ENCODE results near the gene HECTD4.
"Not testable (repeated sequence)": the region's sequence is repeated elsewhere in the genome, so short reads cannot be mapped to it uniquely, and the experiment has no call there.

The HECTD4 gene

GRCh38 chr12:112244902-112245301 is 137.3 kb downstream of the HECTD4 start:
- not testable (repeated sequence) for DNase-seq

GRCh38 chr12:112243255-112244110 is 138.7 kb downstream of the HECTD4 start:
- no peak for DNase-seq

- DNase-seq = no peak
Observed at GRCh38 chr12:112241176-112241575, 141.1 kb downstream of the HECTD4 start.

- no peak for DNase-seq
Observed at GRCh38 chr12:112239881-112240280, 142.3 kb downstream of the HECTD4 start.

- no peak for DNase-seq
Observed at GRCh38 chr12:112239020-112239419, 143.2 kb downstream of the HECTD4 start.

GRCh38 chr12:112238441-112238840 is 143.8 kb downstream of the HECTD4 start:
- no peak for DNase-seq

GRCh38 chr12:112236786-112237185 is 145.4 kb downstream of the HECTD4 start:
- DNase-seq = no peak

- no peak for DNase-seq
Observed at GRCh38 chr12:112236386-112236785, 145.8 kb downstream of the HECTD4 start.

GRCh38 chr12:112234303-112234702 is 147.9 kb downstream of the HECTD4 start:
- no peak for DNase-seq

- no peak for DNase-seq
Observed at GRCh38 chr12:112233242-112233641, 149.0 kb downstream of the HECTD4 start.

- no peak for DNase-seq
Observed at GRCh38 chr12:112230136-112230535, 152.1 kb downstream of the HECTD4 start.

GRCh38 chr12:112226768-112227167 is 155.5 kb downstream of the HECTD4 start:
- DNase-seq = no peak

- DNase-seq = not testable (repeated sequence)
Observed at GRCh38 chr12:112220628-112221027, 161.6 kb downstream of the HECTD4 start.

- no peak for DNase-seq
Observed at GRCh38 chr12:112219195-112219594, 163.0 kb downstream of the HECTD4 start.

- DNase-seq = no peak
Observed at GRCh38 chr12:112218150-112218549, 164.1 kb downstream of the HECTD4 start.

GRCh38 chr12:112217647-112218046 is 164.6 kb downstream of the HECTD4 start:
- no peak for DNase-seq

GRCh38 chr12:112216223-112216622 is 166.0 kb downstream of the HECTD4 start:
- DNase-seq = no peak

GRCh38 chr12:112214064-112214463 is 168.2 kb downstream of the HECTD4 start:
- DNase-seq = no peak

GRCh38 chr12:112208301-112208910 is 173.8 kb downstream of the HECTD4 start:
- DNase-seq = no peak

- no peak for DNase-seq
Observed at GRCh38 chr12:112207397-112207924, 174.8 kb downstream of the HECTD4 start.

GRCh38 chr12:112206944-112207343 is 175.3 kb downstream of the HECTD4 start:
- DNase-seq = no peak

- no peak for DNase-seq
Observed at GRCh38 chr12:112199136-112199535, 183.1 kb downstream of the HECTD4 start.

- DNase-seq = no peak
Observed at GRCh38 chr12:112198120-112198733, 184.0 kb downstream of the HECTD4 start.
